GM23338 (cell line): ENCODE measurements around the gene CEBPZ. TPM values are rescaled to one million over a fixed set of nuclear protein-coding genes. Genes with fewer than 3 reads are reported as not detected.

ENCODE experiments used
- ATAC-seq: fragments of 200-7000 bp; cut with Tn5 transposase; 3 replicates; pipeline ENCODE4 v1.9.1; 2020
- DNase-seq: peaks from one replicate; pipeline ENCODE4 v3.0.0-alpha.2; 2015; ENCODE audit warnings: low spot score
- H2AFZ ChIP-seq: fragments of 200-600 bp; sonication (generic); 2 replicates; pipeline ENCODE4 v1.8.0; 2016; ENCODE audit warnings: antibody characterized with exemption, mild to moderate bottlenecking, moderate library complexity
- H3F3A ChIP-seq: fragments of 200-600 bp; sonication (generic); replicated peaks from 2 replicates; pipeline ENCODE4 v1.8.0; 2017; ENCODE audit warnings: antibody characterized with exemption, mixed run types, low read depth
- H3K27ac ChIP-seq: fragments of 200-600 bp; sonication (generic); 2 replicates; pipeline ENCODE4 v1.6.1; 2016; ENCODE audit warnings: low read depth
- H3K27me3 ChIP-seq: fragments of 200-600 bp; sonication (generic); 2 replicates; pipeline ENCODE4 v1.8.0; 2016; ENCODE audit warnings: mild to moderate bottlenecking, mixed run types, moderate library complexity; ENCODE audit not compliant: insufficient read depth
- H3K36me3 ChIP-seq: fragments of 200-600 bp; sonication (generic); 2 replicates; pipeline ENCODE4 v1.8.0; 2016; ENCODE audit warnings: mild to moderate bottlenecking; ENCODE audit not compliant: insufficient read depth
- H3K4me1 ChIP-seq: fragments of 200-600 bp; sonication (generic); 2 replicates; pipeline ENCODE4 v1.8.0; 2016; ENCODE audit warnings: mild to moderate bottlenecking, moderate library complexity; ENCODE audit not compliant: insufficient read depth
- H3K4me2 ChIP-seq: fragments of 200-600 bp; sonication (generic); 2 replicates; pipeline ENCODE4 v1.7.1; 2017; ENCODE audit warnings: mixed run types
- H3K4me3 ChIP-seq: fragments of 200-600 bp; sonication (generic); 2 replicates; pipeline ENCODE4 v1.6.1; 2016; ENCODE audit warnings: mixed run types
- H3K79me2 ChIP-seq: fragments of 200-600 bp; sonication (generic); replicated peaks from 2 replicates; pipeline ENCODE4 v1.8.0; 2017; ENCODE audit warnings: mild to moderate bottlenecking; ENCODE audit not compliant: insufficient read depth
- H3K9me2 ChIP-seq: fragments of 200-600 bp; sonication (generic); 2 replicates; pipeline ENCODE4 v1.8.0; 2017; ENCODE audit not compliant: insufficient read depth
- H4K20me1 ChIP-seq: fragments of 200-600 bp; sonication (generic); replicated peaks from 2 replicates; pipeline ENCODE4 v1.8.0; 2017; ENCODE audit warnings: mild to moderate bottlenecking; ENCODE audit not compliant: insufficient read depth
- H3K27ac Mint-ChIP-seq: 2 replicates; pipeline ENCODE4 v1.8.0; 2020; ENCODE audit warnings: inconsistent platforms, mild to moderate bottlenecking, moderate library complexity, mixed read lengths
- H3K27me3 Mint-ChIP-seq: 3 replicates; pipeline ENCODE4 v1.8.0; 2022; ENCODE audit warnings: low read depth, mild to moderate bottlenecking, moderate library complexity, mixed read lengths, inconsistent platforms; ENCODE audit not compliant: insufficient read depth, poor library complexity
- H3K36me3 Mint-ChIP-seq: 3 replicates; pipeline ENCODE4 v1.8.0; 2021; ENCODE audit warnings: low read depth, mild to moderate bottlenecking, inconsistent platforms, moderate library complexity, mixed read lengths
- H3K4me1 Mint-ChIP-seq: 3 replicates; pipeline ENCODE4 v1.8.0; 2020; ENCODE audit warnings: mild to moderate bottlenecking, inconsistent platforms, mixed read lengths
- H3K4me3 Mint-ChIP-seq: 3 replicates; pipeline ENCODE4 v1.8.0; 2021; ENCODE audit warnings: moderate library complexity, mild to moderate bottlenecking, inconsistent platforms, mixed read lengths
- H3K9me3 Mint-ChIP-seq: 3 replicates; pipeline ENCODE4 v1.8.0; 2020; ENCODE audit warnings: moderate library complexity, mild to moderate bottlenecking, inconsistent platforms, mixed read lengths
- CTCF ChIP-seq, 2 experiments: fragments of 200-600 bp in 1 of 2; sonication (generic) in 1 of 2; conservative IDR thresholded peaks; 2 replicates each; pipeline versions ENCODE4 v1.5.1 to v1.6.1; 2016 to 2017; ENCODE audit warnings: antibody characterized with exemption in 2 of 2, low read depth in 2 of 2, mild to moderate bottlenecking in 2 of 2, moderate library complexity in 1 of 2
- ETS1 ChIP-seq: IDR thresholded peaks from 2 replicates; pipeline ENCODE4 v1.6.1; 2016; ENCODE audit warnings: antibody characterized with exemption
- EZH2 ChIP-seq: fragments of 200-600 bp; sonication (generic); IDR thresholded peaks from one replicate; pipeline ENCODE4 v1.8.0; 2017; ENCODE audit warnings: antibody characterized with exemption, mild to moderate bottlenecking, low read depth; ENCODE audit not compliant: unreplicated experiment
- EZH2phosphoT487 ChIP-seq: fragments of 200-600 bp; sonication (generic); IDR thresholded peaks from one replicate; pipeline ENCODE4 v1.8.1; 2018; ENCODE audit warnings: antibody characterized with exemption; ENCODE audit not compliant: unreplicated experiment
- JUNB ChIP-seq: IDR thresholded peaks from one replicate; pipeline ENCODE4 v1.6.1; 2016; ENCODE audit warnings: antibody characterized with exemption; ENCODE audit not compliant: unreplicated experiment
- NANOG ChIP-seq: IDR thresholded peaks from 2 replicates; pipeline ENCODE4 v1.6.1; 2016; ENCODE audit warnings: antibody characterized with exemption, borderline replicate concordance
- POLR2AphosphoS5 ChIP-seq: IDR thresholded peaks from 2 replicates; pipeline ENCODE4 v1.6.1; 2016; ENCODE audit warnings: antibody characterized with exemption, low read depth
- STAT1 ChIP-seq: IDR thresholded peaks from one replicate; pipeline ENCODE4 v1.6.1; 2016; ENCODE audit warnings: antibody characterized with exemption; ENCODE audit not compliant: unreplicated experiment
- ZNF114 ChIP-seq: fragments of 250-450 bp; sonication (Bioruptor Pico); IDR thresholded peaks from 2 replicates; pipeline ENCODE4 v1.5.0; 2020; ENCODE audit warnings: mild to moderate bottlenecking, moderate library complexity
- ZNF331 ChIP-seq: fragments of 250-450 bp; sonication (Bioruptor Pico); IDR thresholded peaks from 2 replicates; pipeline ENCODE4 v1.5.0; 2020; ENCODE audit warnings: low read depth, mild to moderate bottlenecking, moderate library complexity
- ZNF462 ChIP-seq: fragments of 250-450 bp; sonication (Bioruptor Pico); IDR thresholded peaks from 2 replicates; pipeline ENCODE4 v1.5.0; 2020; ENCODE audit warnings: mild to moderate bottlenecking, moderate library complexity
- polyA plus RNA-seq: library from polyadenylated mRNA; unstranded; fragments of >200 nt; fragmentation: Nextera tagmentation; extraction: Ambion mirVana; gene quantifications from 2 replicates; pipeline ENCODE4 v1.2.1, GENCODE V29; 2016
- total RNA-seq: library from RNA; depleted of rRNA; stranded (reverse); fragments of >200 nt; shearing (Covaris generic); gene quantifications from 2 replicates; pipeline ENCODE4 v1.2.3, GENCODE V29; 2014

CEBPZ gene
- total and polyA plus RNA-seq, 2 experiments from 2014 or later, result 133 to 185 TPM

- ATAC-seq, result no peak
- Histone ChIP-seq H3K4me3 (no peak overlapping the region), H3K36me3 (peaks cover 15% of the 10 kb centered on the region), H4K20me1 (no peaks in the 10 kb centered on the region; the same call in 1 of the 2 replicates), H3K9me2 (no peaks in the 10 kb centered on the region), H3K4me2 (no peak overlapping the region), H3K79me2 (no peaks in the 10 kb centered on the region), H3K27ac (no peak overlapping the region), H2AFZ (no peak overlapping the region), H3F3A (peaks cover 3% of the 10 kb centered on the region; the same call in 1 of the 2 replicates), H3K4me1 (peaks cover 9% of the 10 kb centered on the region), H3K27me3 (no peaks in the 10 kb centered on the region)
- Mint-ChIP-seq H3K27me3 (peaks cover 4% of the 10 kb centered on the region), H3K9me3 (no peaks in the 10 kb centered on the region), H3K36me3 (peaks cover 17% of the 10 kb centered on the region; the same call in 2 of the 3 replicates), H3K4me3 (no peak overlapping the region), H3K4me1 (peaks cover 16% of the 10 kb centered on the region), H3K27ac (no peak overlapping the region)
- DNase-seq, result no peak
- no peak for TF ChIP-seq POLR2AphosphoS5
- TF ChIP-seq EZH2phosphoT487, result no peak
- TF ChIP-seq ZNF114 (CRISPR knock-in tag), result no peak
Observed at GRCh38 chr2:37262522-37262921, 31.1 kb upstream of the CEBPZ start.

- DNase-seq (no peak), ATAC-seq (no peak)
- peaks cover 2% of the 10 kb centered on the region for H3K27me3 Mint-ChIP-seq
- no peak overlapping the region for H3K4me3 ChIP-seq
- H3K27me3 ChIP-seq, result no peaks in the 10 kb centered on the region
- H3K4me3 Mint-ChIP-seq, result no peak overlapping the region
- no peaks in the 10 kb centered on the region for H3K9me3 Mint-ChIP-seq
- peak overlapping the region; percentile 9; the same call in 1 of the 2 replicates for H3K27ac Mint-ChIP-seq
- peaks cover 16% of the 10 kb centered on the region; the same call in 1 of the 2 replicates for H4K20me1 ChIP-seq
- H3K9me2 ChIP-seq, result no peaks in the 10 kb centered on the region
- no peak overlapping the region for H2AFZ ChIP-seq
- H3K27ac ChIP-seq, result peak overlapping the region; percentile 69
- H3F3A ChIP-seq, result peaks cover 24% of the 10 kb centered on the region
- no peaks in the 10 kb centered on the region for H3K4me1 ChIP-seq
- H3K4me2 ChIP-seq, result no peak overlapping the region
- H3K4me1 Mint-ChIP-seq, result no peaks in the 10 kb centered on the region
- H3K36me3 Mint-ChIP-seq, result peaks cover 79% of the 10 kb centered on the region
- no peaks in the 10 kb centered on the region for H3K79me2 ChIP-seq
- peaks cover 76% of the 10 kb centered on the region; the same call in 1 of the 2 replicates for H3K36me3 ChIP-seq
- TF ChIP-seq POLR2AphosphoS5, result no peak
- TF ChIP-seq JUNB, result no peak
- no peak for TF ChIP-seq ETS1
- no peak for TF ChIP-seq CTCF (conservative IDR thresholded peaks at IDR 0.05; ENCODE audit: low read depth in 2 of 2)
- no peak for TF ChIP-seq ZNF462
- TF ChIP-seq EZH2, result no peak
- TF ChIP-seq STAT1, result no peak
- TF ChIP-seq ZNF331 (CRISPR knock-in tag), result no peak
- TF ChIP-seq ZNF114 (CRISPR knock-in tag), result no peak
- TF ChIP-seq NANOG, result no peak
- TF ChIP-seq EZH2phosphoT487, result no peak
Observed at GRCh38 chr2:37250869-37251740, 19.7 kb upstream of the CEBPZ start.
